GM19397 (cell line): ENCODE results near the gene ZNF365.
"Not testable (repeated sequence)": the region's sequence is repeated elsewhere in the genome, so short reads cannot be mapped to it uniquely, and the experiment has no call there.

ENCODE experiments used
- ATAC-seq: cut with Tn5 transposase; IDR thresholded peaks from one replicate; pipeline ENCODE4 v1.9.1; 2021; ENCODE audit warnings: mild to moderate bottlenecking, moderate library complexity; ENCODE audit not compliant: unreplicated experiment

The ZNF365 gene

GRCh38 chr10:62377026-62377415, 2.9 kb downstream of the ZNF365 start:
- ATAC-seq: no peak

GRCh38 chr10:62377966-62378365, 3.8 kb downstream of the ZNF365 start:
- no peak for ATAC-seq

GRCh38 chr10:62378877-62379276, 4.7 kb downstream of the ZNF365 start:
- ATAC-seq: not testable (repeated sequence)

GRCh38 chr10:62379394-62379793, 5.2 kb downstream of the ZNF365 start:
- no peak for ATAC-seq

GRCh38 chr10:62380016-62380415, 5.8 kb downstream of the ZNF365 start:
- ATAC-seq: no peak

GRCh38 chr10:62381385-62382102, 7.4 kb downstream of the ZNF365 start:
- ATAC-seq: no peak

GRCh38 chr10:62382831-62383230, 8.7 kb downstream of the ZNF365 start:
- no peak for ATAC-seq

- ATAC-seq: no peak
These were observed 9.9 kb downstream of the ZNF365 start for GRCh38 chr10:62384057-62384446.

- ATAC-seq: no peak
These were observed 10.4 kb downstream of the ZNF365 start for GRCh38 chr10:62384447-62385081.

- ATAC-seq: no peak
These were observed 12.5 kb downstream of the ZNF365 start for GRCh38 chr10:62386356-62387320.

- ATAC-seq: no peak
These were observed 14.2 kb downstream of the ZNF365 start for GRCh38 chr10:62388328-62388727.

- ATAC-seq: no peak
These were observed 16.5 kb downstream of the ZNF365 start for GRCh38 chr10:62390497-62391176.

GRCh38 chr10:62393237-62393636, 19.1 kb downstream of the ZNF365 start:
- ATAC-seq: no peak

GRCh38 chr10:62394556-62395018, 20.4 kb downstream of the ZNF365 start:
- no peak for ATAC-seq

GRCh38 chr10:62395892-62396291, 21.7 kb downstream of the ZNF365 start:
- no peak for ATAC-seq

GRCh38 chr10:62396864-62397263, 22.7 kb downstream of the ZNF365 start:
- no peak for ATAC-seq

GRCh38 chr10:62399211-62399610, 25.0 kb downstream of the ZNF365 start:
- ATAC-seq: no peak

GRCh38 chr10:62402508-62402907, 28.3 kb downstream of the ZNF365 start:
- ATAC-seq: no peak

GRCh38 chr10:62410528-62410927, 36.4 kb downstream of the ZNF365 start:
- not testable (repeated sequence) for ATAC-seq

GRCh38 chr10:62410934-62411333, 36.8 kb downstream of the ZNF365 start:
- ATAC-seq: not testable (repeated sequence)

- ATAC-seq: no peak
These were observed 38.9 kb downstream of the ZNF365 start for GRCh38 chr10:62413048-62413447.
